HCT116 (cell line): ENCODE results near the gene ITFG1. TPM values are rescaled to one million over a fixed set of nuclear protein-coding genes. Genes with fewer than 3 reads are reported as not detected.
A peak's percentile ranks its signal among the peaks of the same experiment; 100 is the strongest.

Source experiments
- ATAC-seq: fragments of 200-7000 bp; cut with Tn5 transposase; 2 replicates; pipeline ENCODE4 v1.9.1; 2020; ENCODE audit warnings: mild to moderate bottlenecking, moderate library complexity
- BruUV-seq: library from RNA; stranded (reverse); fragments of 400-500 nt; replicated peaks from 2 replicates; lab custom pipeline; 2021; lab: Mats Ljungman, UMichigan
- CTCF ChIA-PET: fragments of 300-600 bp; sonication (Branson Sonifier 250); formaldehyde crosslinking; loops from one replicate; lab custom pipeline; 2021; ENCODE audit warnings: antibody characterized with exemption; lab: Charles Lee
- POLR2A ChIA-PET: fragments of 300-600, 350-600 bp; sonication (Branson Sonifier 250); formaldehyde crosslinking; loops from one replicate; lab custom pipeline; 2021; ENCODE audit warnings: antibody characterized with exemption; lab: Charles Lee
- RAD21 ChIA-PET, 2 experiments: fragments of 300-600 bp; sonication (Branson Sonifier 250); formaldehyde crosslinking; loops; one replicate each; lab custom pipeline; 2023; ENCODE audit warnings: low total read pairs in 2 of 2; ENCODE audit not compliant: uncharacterized antibody in 2 of 2, unreplicated experiment in 2 of 2, low non-redundant PET in 1 of 2; lab: Charles Lee
- DNase-seq: peaks from one replicate; pipeline ENCODE4 v3.0.0-alpha.2; 2010; ENCODE audit warnings: low read depth, low spot score
- H2AFZ ChIP-seq: fragments of 200-600 bp; shearing (Covaris generic), sonication (generic); 2 replicates; pipeline ENCODE4 v1.6.1; 2017; ENCODE audit warnings: low read depth, mixed run types, mixed read lengths, antibody characterized with exemption, low read length; ENCODE audit not compliant: poor library complexity, severe bottlenecking
- H3K27ac ChIP-seq: 2 replicates; pipeline ENCODE4 v1.5.1; 2012; ENCODE audit warnings: low read depth, low read length
- H3K27me3 ChIP-seq: fragments of 200-600 bp; sonication (generic); 2 replicates; pipeline ENCODE4 v1.6.1; 2016; ENCODE audit warnings: mixed run types, low read length, mixed read lengths; ENCODE audit not compliant: insufficient read depth
- H3K36me3 ChIP-seq, 2 experiments: fragments of 200-500 bp in 1 of 2; fragments of 200-600 bp in 1 of 2; sonication (Bioruptor generic) in 1 of 2; sonication (generic) in 1 of 2; 2 replicates each; pipeline versions ENCODE4 v1.5.1 to v1.6.1; 2014 to 2016; ENCODE audit warnings: low read length in 2 of 2, inconsistent platforms in 1 of 2, mixed read lengths in 1 of 2, mixed run types in 1 of 2; ENCODE audit not compliant: insufficient read depth in 2 of 2, control insufficient read depth in 1 of 2
- H3K4me1 ChIP-seq, 2 experiments: fragments of 200-600 bp in 1 of 2; sonication (generic) in 1 of 2; 2 replicates each; pipeline versions ENCODE4 v1.5.1 to v1.6.1; 2012 to 2017; ENCODE audit warnings: low read length in 2 of 2, inconsistent platforms in 1 of 2, mild to moderate bottlenecking in 1 of 2, mixed read lengths in 1 of 2, mixed run types in 1 of 2, moderate library complexity in 1 of 2; ENCODE audit not compliant: insufficient read depth in 2 of 2, control insufficient read depth in 1 of 2
- H3K4me2 ChIP-seq: fragments of 200-600 bp; sonication (generic); 2 replicates; pipeline ENCODE4 v1.6.1; 2017; ENCODE audit warnings: mixed run types, low read length, mixed read lengths
- H3K4me3 ChIP-seq, 2 experiments: fragments of 200-600 bp in 1 of 2; sonication (generic) in 1 of 2; replicated peaks in 1 of 2; 2 replicates each; pipeline ENCODE4 v1.5.1; 2011 to 2016; ENCODE audit warnings: low read length in 2 of 2, control low read depth in 1 of 2, low read depth in 1 of 2, mild to moderate bottlenecking in 1 of 2, mixed read lengths in 1 of 2, mixed run types in 1 of 2
- H3K79me2 ChIP-seq: fragments of 200-600 bp; sonication (generic); 2 replicates; pipeline ENCODE4 v1.6.1; 2017; ENCODE audit warnings: mild to moderate bottlenecking, mixed run types, low read length, moderate library complexity, mixed read lengths; ENCODE audit not compliant: insufficient read depth
- H3K9ac ChIP-seq: fragments of 200-600 bp; sonication (generic); 2 replicates; pipeline ENCODE4 v1.6.1; 2016; ENCODE audit warnings: low read length, mixed read lengths
- H3K9me2 ChIP-seq: fragments of 200-600 bp; sonication (generic), shearing (Covaris generic); 2 replicates; pipeline ENCODE4 v1.6.1; 2017; ENCODE audit warnings: mixed run types, mild to moderate bottlenecking, moderate library complexity; ENCODE audit not compliant: insufficient read depth
- H3K9me3 ChIP-seq, 2 experiments: fragments of 200-500 bp in 1 of 2; fragments of 200-600 bp in 1 of 2; sonication (Bioruptor generic) in 1 of 2; sonication (generic) in 1 of 2; 2 replicates each; pipeline ENCODE4 v1.6.1; 2014 to 2017; ENCODE audit warnings: low read length in 2 of 2, mixed read lengths in 2 of 2, inconsistent platforms in 1 of 2, low read depth in 1 of 2, mild to moderate bottlenecking in 1 of 2, mixed run types in 1 of 2, moderate library complexity in 1 of 2; ENCODE audit not compliant: control insufficient read depth in 1 of 2, insufficient read depth in 1 of 2
- H4K20me1 ChIP-seq: fragments of 200-600 bp; sonication (generic), shearing (Covaris generic); 2 replicates; pipeline ENCODE4 v1.6.1; 2017; ENCODE audit warnings: mixed run types, mild to moderate bottlenecking, moderate library complexity; ENCODE audit not compliant: insufficient read depth
- ATF3 ChIP-seq: IDR thresholded peaks from 2 replicates; pipeline ENCODE4 v1.6.1; 2012
- CEBPB ChIP-seq: IDR thresholded peaks from 2 replicates; pipeline ENCODE4 v1.6.1; 2012; ENCODE audit warnings: low read depth
- CTCF ChIP-seq, 3 experiments: fragments of 200-600 bp in 1 of 3; sonication (generic) in 1 of 3; IDR thresholded peaks in 2 of 3; conservative IDR thresholded peaks in 1 of 3; 2 replicates each; pipeline ENCODE4 v1.5.1; 2012 to 2017; ENCODE audit warnings: low read depth in 2 of 3, low read length in 2 of 3, antibody characterized with exemption in 1 of 3, borderline replicate concordance in 1 of 3, control low read depth in 1 of 3, mild to moderate bottlenecking in 1 of 3, mixed read lengths in 1 of 3, mixed run types in 1 of 3, moderate library complexity in 1 of 3; ENCODE audit not compliant: insufficient read depth in 1 of 3
- EZH2 ChIP-seq: fragments of 200-600 bp; sonication (generic); IDR thresholded peaks from 2 replicates; pipeline ENCODE4 v1.6.1; 2017; ENCODE audit warnings: antibody characterized with exemption, mixed run types
- FOSL1 ChIP-seq: IDR thresholded peaks from 2 replicates; pipeline ENCODE4 v1.6.1; 2012; ENCODE audit warnings: low read depth
- JUND ChIP-seq: IDR thresholded peaks from 2 replicates; pipeline ENCODE4 v1.6.1; 2012
- POLR2A ChIP-seq: IDR thresholded peaks from 2 replicates; pipeline ENCODE4 v1.7.0; 2011; ENCODE audit warnings: borderline replicate concordance; ENCODE audit not compliant: insufficient read depth, insufficient read length; ENCODE audit errors: extremely low read depth
- POLR2AphosphoS5 ChIP-seq: IDR thresholded peaks from 2 replicates; pipeline ENCODE4 v1.6.1; 2011; ENCODE audit warnings: mild to moderate bottlenecking, low read depth, low read length, moderate library complexity
- SRF ChIP-seq: IDR thresholded peaks from 2 replicates; pipeline ENCODE4 v1.6.1; 2012; ENCODE audit warnings: low read depth
- TCF7L2 ChIP-seq: IDR thresholded peaks from 2 replicates; pipeline ENCODE4 v1.7.0; 2011; ENCODE audit warnings: borderline replicate concordance, inconsistent platforms; ENCODE audit not compliant: insufficient read depth, insufficient read length; ENCODE audit errors: extremely low read depth
- YY1 ChIP-seq: IDR thresholded peaks from 2 replicates; pipeline ENCODE4 v1.6.1; 2011; ENCODE audit warnings: low read length, low read depth, moderate library complexity, mild to moderate bottlenecking; ENCODE audit not compliant: insufficient replicate concordance; ENCODE audit errors: extremely low read depth
- ZBTB33 ChIP-seq: IDR thresholded peaks from 2 replicates; pipeline ENCODE4 v1.6.1; 2011; ENCODE audit warnings: mild to moderate bottlenecking, low read length, moderate library complexity; ENCODE audit not compliant: insufficient replicate concordance; ENCODE audit errors: extremely low read depth
- ZNF274 ChIP-seq: fragments of 200-500 bp; sonication (Bioruptor generic); IDR thresholded peaks from 2 replicates; pipeline ENCODE4 v1.6.1; 2014; ENCODE audit warnings: mild to moderate bottlenecking, low read depth, low read length, inconsistent platforms
- intact Hi-C: fragments of 100-400 bp; cut with micrococcal nuclease; formaldehyde crosslinking; loops from 2 replicates; pipeline ENCODE4 v1.10.0; 2022
- total RNA-seq: library from RNA; stranded (reverse); gene quantifications from one replicate; pipeline ENCODE4 v1.2.1, GENCODE V29; 2021; ENCODE audit not compliant: unreplicated experiment

The ITFG1 gene
- total RNA-seq, 1 experiment from 2014 or later: 24.9 TPM

- ChIA-PET CTCF (no interaction called here), POLR2A (no interaction called here), RAD21 (no interaction called here)
- DNase-seq (no peak), ATAC-seq (peak; percentile 49; the same call in 1 of the 2 replicates)
- H3K9me2 ChIP-seq: no peaks in the 10 kb centered on the region
- no peaks in the 10 kb centered on the region for H3K27me3 ChIP-seq
- intact Hi-C loops: no loop called here
- TF ChIP-seq POLR2AphosphoS5 (no peak), ZNF274 (no peak), CEBPB (no peak), EZH2 (no peak), CTCF (IDR thresholded peaks at IDR 0.05 in 2 of 3, conservative IDR thresholded peaks at IDR 0.05 in 1 of 3; ENCODE audit: borderline replicate concordance in 1 of 3, insufficient read depth in 1 of 3, low read depth in 2 of 3, low read length in 2 of 3) (no peak), SRF (no peak), TCF7L2 (no peak), POLR2A (no peak), FOSL1 (no peak), ATF3 (no peak), ZBTB33 (no peak), YY1 (no peak), JUND (no peak)
- H2AFZ ChIP-seq: no peak overlapping the region
- H3K79me2 ChIP-seq: no peaks in the 10 kb centered on the region
- H3K27ac ChIP-seq: no peak overlapping the region
- no TSS peak for BruUV-seq
- no peak overlapping the region for H3K9ac ChIP-seq
- no peaks in the 10 kb centered on the region for H4K20me1 ChIP-seq
- H3K4me1 ChIP-seq: no peaks in the 10 kb centered on the region
- H3K9me3 ChIP-seq: no peaks in the 10 kb centered on the region
- no peak overlapping the region for H3K4me2 ChIP-seq
- H3K36me3 ChIP-seq: no peaks in the 10 kb centered on the region
- H3K4me3 ChIP-seq: no peak overlapping the region
Measured at GRCh38 chr16:47323241-47323640, 137.6 kb downstream of the ITFG1 start.
